Heart right ventricle (tissue), 16 donors: Measurements from ENCODE around the gene NOXO1. TPM values are rescaled to one million over a fixed set of nuclear protein-coding genes. Genes with fewer than 3 reads are reported as not detected.
A peak's percentile ranks its signal among the peaks of the same experiment; 100 is the strongest.

Experiments used
- ATAC-seq, 8 donors: fragments of 200-7000 bp; cut with Tn5 transposase; one replicate each; pipeline ENCODE4 v1.9.1; 2020; ENCODE audit warnings: mild to moderate bottlenecking in 8 of 8, moderate library complexity in 8 of 8, moderate number of reproducible peaks in 1 of 8
- DNase-seq, 2 donors: peaks; one replicate each; pipeline ENCODE4 v3.0.0-alpha.2; 2020
- H3K27ac ChIP-seq, 10 donors: fragments of 200-600 bp; sonication (generic) in 2 of 10; one replicate each; pipeline versions ENCODE4 v1.5.0 to v1.8.0; 2020 to 2022; ENCODE audit warnings: mild to moderate bottlenecking in 3 of 10
- H3K27me3 ChIP-seq, 7 donors: fragments of 200-600 bp; one replicate each; pipeline ENCODE4 v1.8.0; 2021 to 2022; ENCODE audit warnings: mild to moderate bottlenecking in 2 of 7
- H3K36me3 ChIP-seq, 9 donors: fragments of 200-600 bp; sonication (generic) in 1 of 9; one replicate each; pipeline versions ENCODE4 v1.5.0 to v1.8.0; 2020 to 2022; ENCODE audit warnings: mild to moderate bottlenecking in 2 of 9
- H3K4me1 ChIP-seq, 9 donors: fragments of 200-600 bp; sonication (generic) in 1 of 9; one replicate each; pipeline versions ENCODE4 v1.5.0 to v1.8.0; 2020 to 2022; ENCODE audit warnings: mild to moderate bottlenecking in 4 of 9
- H3K4me3 ChIP-seq, 10 donors: fragments of 200-600 bp; sonication (generic) in 2 of 10; one replicate each; pipeline versions ENCODE4 v1.5.0 to v1.8.0; 2020 to 2022; ENCODE audit warnings: mild to moderate bottlenecking in 7 of 10, moderate library complexity in 2 of 10
- H3K9me3 ChIP-seq, 11 donors: fragments of 200-600 bp in 10 of 11; sonication (generic) in 2 of 11; one replicate each; pipeline versions ENCODE4 v1.5.0 to v1.8.0; 2013 to 2022; ENCODE audit warnings: mild to moderate bottlenecking in 2 of 11, control low read depth in 1 of 11, moderate library complexity in 1 of 11
- CTCF ChIP-seq, 9 donors: fragments of 200-600 bp; sonication (generic) in 2 of 9; IDR thresholded peaks; one replicate each; pipeline versions ENCODE4 v1.5.0 to v1.8.0; 2021 to 2022; ENCODE audit warnings: antibody characterized with exemption in 9 of 9, mild to moderate bottlenecking in 5 of 9, moderate library complexity in 1 of 9
- WGBS, 2 donors: extraction: QIAGEN DNeasy Blood & Tissue Kit; methylation state at CpG; one replicate each; pipeline ENCODE4 v1.1.7; 2013; ENCODE audit warnings: inconsistent platforms in 1 of 2; 5-methylcytosine and 5-hydroxymethylcytosine counted together
- intact Hi-C, 10 donors: fragments of 100-400 bp; cut with DNase I; formaldehyde crosslinking; loops; one replicate each; pipeline versions ENCODE4 v1.11.1 to v1.14.2; 2022
- polyA plus RNA-seq, 2 donors: library from polyadenylated mRNA; stranded (reverse); fragments of 200-250 nt; gene quantifications; one replicate each; pipeline ENCODE4 v1.2.3, GENCODE V29; 2013
- total RNA-seq, 10 donors: library from RNA; stranded (reverse); fragmentation: NEBNext Ultra II Directional in 3 of 10; extraction: Animal tissue kit (Norgen Biotek cat#: 25700) in 3 of 10; gene quantifications; one replicate each; pipeline versions ENCODE4 v1.2.1 to v1.2.4, GENCODE V29; 2021 to 2023
- donor health status: Arrhythmogenic right ventricular cardiomyopathy.
- donor health status: ischemic (EF 13 %, LVEDD 7.1; RV severe dilation, severe dysfunction).
- donor health status: healthy with polysubstance abuse.
- donor health status: DM: no; HTN: yes; CAD: no.
- donor health status: DM: no; HTN: no; CAD: no.
- donor health status: ischemic (EF 25% LVEDD 6.9; RV normal size, moderate dysfunction).
- donor health status: ischemic (EF 25% LVEDD 5.7; RV mildly dilated, moderate dysfunction).
- donor health status: healthy.
- donor health status: DM: yes; HTN: yes; CAD: no.
- donor health status: Ischemic cardiomyopathy.
- donor health status: ischemic (EF 35%, LVEDD 5.7; RV mildly dilated, moderate dysfunction).
- donor health status: nonischemic (EF 11% LVEDD 7.7; RV severe dilation, severe dysfunction).
- donor health status: DM: yes; HTN: yes; CAD: no.
- donor health status: PGD.
- donor health status: ischemic (EF 29% LVEDD 5.4; RV normal size, mild dysfunction).
- donor health status: nonischemic (EF 23%, LVEDD 6.1; RV moderate dilation, normal function).

NOXO1 gene
- total and polyA plus RNA-seq, 12 donors: 0.09 to 0.29 TPM; not detected in 10

- Histone ChIP-seq H3K9me3 (no peaks in the 10 kb centered on the region), H3K27me3 (peaks cover 12 to 40% (median 36%) of the 10 kb centered on the region in 7 donors), H3K36me3 (peaks cover 0 to 23% (median 12%) of the 10 kb centered on the region in 9 donors), H3K27ac (no peak within 1 kb of the TSS), H3K4me3 (peak within 1 kb of the TSS in 5 of 10 donors; percentile 10 to 60 (median 24)), H3K4me1 (peaks cover 10 to 38% (median 29%) of the 10 kb centered on the region in 9 donors)
- TF ChIP-seq CTCF (IDR thresholded peaks at IDR 0.05): no peak
- DNase-seq (peak in 1 of 2 donors; percentile 18), ATAC-seq (no peak)
- intact Hi-C loops: loop anchor here in 1 of 10 donors (10.0 kb wide), 1 partner anchor 65 kb away; no protein-coding TSS in a partner anchor
- 6% methylated on average over 46 to 67 of the region's 67 CpGs for WGBS, 2 donors
Observed at GRCh38 chr16:1989209-1990100, 8.2 kb upstream of the NOXO1 start, which contains the start of gene SYNGR3. Gene SYNGR3 (plus strand): TSS chr16:1989970. CDS start chr16:1990103, 133 bp downstream.

GRCh38 chr16:1987198-1987597 lies 5.9 kb upstream of the NOXO1 start:
- 88 to 90% methylated on average over 10 of the region's 10 CpGs for WGBS, 2 donors
- Histone ChIP-seq H3K36me3 (peaks cover 0 to 23% (median 12%) of the 10 kb centered on the region in 9 donors), H3K4me3 (no peak overlapping the region), H3K4me1 (peaks cover 16 to 45% (median 41%) of the 10 kb centered on the region in 9 donors), H3K9me3 (no peaks in the 10 kb centered on the region), H3K27me3 (peaks cover 12 to 50% (median 39%) of the 10 kb centered on the region in 7 donors), H3K27ac (no peak overlapping the region)
- no peak for TF ChIP-seq CTCF (IDR thresholded peaks at IDR 0.05)
- no peak for DNase-seq
- no peak for ATAC-seq
- intact Hi-C loops: loop anchor here in 1 of 10 donors (10.0 kb wide), 1 partner anchor 62 kb away; no protein-coding TSS in a partner anchor

- TF ChIP-seq CTCF (IDR thresholded peaks at IDR 0.05): no peak
- Histone ChIP-seq H3K36me3 (peaks cover 0 to 23% (median 12%) of the 10 kb centered on the region in 9 donors), H3K27me3 (peaks cover 15 to 53% (median 40%) of the 10 kb centered on the region in 7 donors), H3K4me1 (peaks cover 11 to 30% (median 27%) of the 10 kb centered on the region in 9 donors), H3K27ac (no peak overlapping the region), H3K9me3 (no peaks in the 10 kb centered on the region), H3K4me3 (peak overlapping the region in 2 of 10 donors; percentile 80 to 81)
- intact Hi-C loops: loop anchor here in 1 of 10 donors (10.0 kb wide), 1 partner anchor 61 kb away; no protein-coding TSS in a partner anchor
- DNase-seq: no peak
- ATAC-seq: no peak
- WGBS, 2 donors: 96 to 97% methylated on average over 14 of the region's 14 CpGs
Observed at GRCh38 chr16:1985466-1986150, 4.3 kb upstream of the NOXO1 start.
